ENCODE results near the gene STIM1.

STIM1 gene

DNA sequence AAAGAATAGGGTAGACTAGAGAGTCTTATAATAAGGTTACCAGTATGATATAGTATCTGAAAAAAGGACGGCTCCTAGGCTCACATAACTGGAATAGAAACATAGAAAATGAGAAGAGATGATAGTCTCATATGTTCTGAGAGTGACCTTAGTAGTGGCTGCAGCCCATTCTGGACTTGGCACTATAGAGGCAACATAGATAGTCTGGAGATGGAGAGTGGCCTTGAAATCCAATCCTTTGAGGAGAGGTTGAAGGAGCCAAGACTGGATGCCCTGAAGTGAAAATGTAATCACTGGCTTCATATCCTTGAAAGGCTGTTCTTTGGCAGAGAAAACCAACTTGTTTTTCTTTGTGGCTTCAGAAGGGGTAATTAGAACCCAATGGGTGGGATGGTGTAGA is 81.1 kb downstream of the STIM1 start:
- Histone ChIP-seq H3K27ac (no peak overlapping the region), H3K27me3 (replicated peaks) (no peaks in the 10 kb centered on the region), H3K4me3 (ENCODE audit: low read depth, low read length) (no peak overlapping the region), H3K36me3 (replicated peaks) (no peaks in the 10 kb centered on the region)
- in situ Hi-C loops (cut with HindIII; ENCODE audit: low pct_ligation_motif_present, low sequenced_read_pairs), result no loop called here
- no peak for DNase-seq
- TF ChIP-seq, protein P1, sequence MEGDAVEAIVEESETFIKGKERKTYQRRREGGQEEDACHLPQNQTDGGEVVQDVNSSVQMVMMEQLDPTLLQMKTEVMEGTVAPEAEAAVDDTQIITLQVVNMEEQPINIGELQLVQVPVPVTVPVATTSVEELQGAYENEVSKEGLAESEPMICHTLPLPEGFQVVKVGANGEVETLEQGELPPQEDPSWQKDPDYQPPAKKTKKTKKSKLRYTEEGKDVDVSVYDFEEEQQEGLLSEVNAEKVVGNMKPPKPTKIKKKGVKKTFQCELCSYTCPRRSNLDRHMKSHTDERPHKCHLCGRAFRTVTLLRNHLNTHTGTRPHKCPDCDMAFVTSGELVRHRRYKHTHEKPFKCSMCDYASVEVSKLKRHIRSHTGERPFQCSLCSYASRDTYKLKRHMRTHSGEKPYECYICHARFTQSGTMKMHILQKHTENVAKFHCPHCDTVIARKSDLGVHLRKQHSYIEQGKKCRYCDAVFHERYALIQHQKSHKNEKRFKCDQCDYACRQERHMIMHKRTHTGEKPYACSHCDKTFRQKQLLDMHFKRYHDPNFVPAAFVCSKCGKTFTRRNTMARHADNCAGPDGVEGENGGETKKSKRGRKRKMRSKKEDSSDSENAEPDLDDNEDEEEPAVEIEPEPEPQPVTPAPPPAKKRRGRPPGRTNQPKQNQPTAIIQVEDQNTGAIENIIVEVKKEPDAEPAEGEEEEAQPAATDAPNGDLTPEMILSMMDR (IDR thresholded peaks at IDR 0.05; ENCODE audit: low read depth, low read length, missing control alignments), result no peak

DNA sequence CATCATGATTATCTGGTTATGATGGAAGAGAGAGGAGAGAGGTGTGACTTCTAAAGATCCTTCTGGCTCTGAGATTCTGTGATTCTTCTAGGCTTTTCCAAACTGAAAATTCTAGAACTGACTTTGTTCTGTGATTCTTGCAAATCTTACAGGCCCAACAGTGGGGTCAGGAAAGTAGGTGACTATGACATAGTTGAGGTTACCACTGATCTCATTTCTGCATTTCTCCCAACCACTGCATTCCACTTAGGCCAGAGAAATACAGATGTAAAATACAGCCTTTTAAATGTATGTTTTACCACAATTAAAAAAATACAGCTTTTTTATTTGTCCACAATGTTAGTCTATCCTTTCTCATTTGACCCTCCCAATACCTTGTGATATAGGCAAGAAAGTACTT is 83.7 kb downstream of the STIM1 start:
- TF ChIP-seq, protein P1 (IDR thresholded peaks at IDR 0.05; ENCODE audit: low read depth, low read length, missing control alignments), result no peak
- peak; percentile 90 for DNase-seq
- H3K27ac ChIP-seq, result peak overlapping the region; percentile 78
- H3K4me3 ChIP-seq (ENCODE audit: low read depth, low read length), result no peak overlapping the region
- H3K36me3 ChIP-seq (replicated peaks), result no peaks in the 10 kb centered on the region
- no peaks in the 10 kb centered on the region for H3K27me3 ChIP-seq (replicated peaks)
- in situ Hi-C loops (cut with HindIII; ENCODE audit: low pct_ligation_motif_present, low sequenced_read_pairs), result no loop called here

DNA sequence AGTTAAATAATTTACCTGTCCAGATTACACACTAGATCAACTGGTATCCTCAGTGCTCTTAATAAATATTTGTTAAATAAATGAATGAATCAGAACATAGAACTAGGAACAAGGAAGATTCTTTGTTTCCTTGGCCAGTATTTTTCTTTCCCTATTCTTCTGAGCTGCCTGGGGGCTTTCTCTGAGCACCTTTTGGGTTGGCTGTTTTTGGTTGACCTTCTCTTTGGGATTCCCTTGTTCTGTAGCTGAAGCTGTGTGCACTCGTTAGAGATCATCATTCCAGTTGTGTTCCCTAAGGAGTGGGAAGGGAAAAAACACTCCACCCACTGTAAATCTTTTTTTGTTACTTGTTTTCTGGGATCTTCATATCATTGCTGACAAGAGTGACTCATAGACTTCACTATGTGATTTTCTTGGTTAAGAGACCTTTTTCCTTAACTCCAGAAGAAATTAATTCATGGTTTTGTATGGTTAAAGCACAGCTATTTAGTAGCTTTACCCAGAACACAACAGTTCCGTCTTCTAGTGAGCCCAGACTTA is 84.3 kb downstream of the STIM1 start:
- Histone ChIP-seq H3K27me3 (replicated peaks) (no peaks in the 10 kb centered on the region), H3K27ac (peak overlapping the region; percentile 78), H3K4me3 (ENCODE audit: low read depth, low read length) (no peak overlapping the region), H3K36me3 (replicated peaks) (no peaks in the 10 kb centered on the region)
- TF ChIP-seq, protein P1 (IDR thresholded peaks at IDR 0.05; ENCODE audit: low read depth, low read length, missing control alignments), result no peak
- in situ Hi-C loops (cut with HindIII; ENCODE audit: low pct_ligation_motif_present, low sequenced_read_pairs), result no loop called here
- no peak for DNase-seq

- Histone ChIP-seq H3K36me3 (replicated peaks) (no peaks in the 10 kb centered on the region), H3K27ac (no peak overlapping the region), H3K4me3 (ENCODE audit: low read depth, low read length) (no peak overlapping the region), H3K27me3 (replicated peaks) (no peaks in the 10 kb centered on the region)
- no peak for DNase-seq
- in situ Hi-C loops (cut with HindIII; ENCODE audit: low pct_ligation_motif_present, low sequenced_read_pairs), result no loop called here
- TF ChIP-seq, protein P1 (IDR thresholded peaks at IDR 0.05; ENCODE audit: low read depth, low read length, missing control alignments), result no peak
Measured at GRCh38 chr11:3942160-3942955, 86.9 kb downstream of the STIM1 start.

DNA sequence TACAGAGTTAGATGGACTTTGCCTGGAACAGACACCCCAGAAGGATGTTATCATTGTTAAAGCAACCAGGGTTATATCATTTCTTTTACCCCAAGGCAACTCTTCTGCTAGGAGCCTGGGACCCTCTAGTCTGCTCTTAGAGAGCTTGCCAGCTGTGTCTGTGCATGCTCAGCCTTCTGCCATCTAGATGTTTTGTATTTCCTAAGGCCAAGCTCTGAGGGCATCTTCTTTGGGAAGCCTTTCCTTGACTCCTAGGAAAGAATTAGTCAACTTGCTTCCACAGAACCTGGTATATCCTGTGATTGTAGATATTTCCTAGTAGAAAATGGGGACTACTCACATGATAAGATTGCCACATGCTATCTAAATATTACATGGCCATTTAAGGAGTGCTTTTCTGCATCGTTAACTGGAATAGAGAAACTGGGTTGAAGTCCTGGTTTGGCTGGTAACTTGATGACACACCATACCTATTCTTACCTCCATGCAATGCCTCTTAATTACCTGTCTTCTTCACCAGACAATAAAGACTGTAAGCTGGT is 87.6 kb downstream of the STIM1 start:
- H3K4me3 ChIP-seq (ENCODE audit: low read depth, low read length), result no peak overlapping the region
- H3K36me3 ChIP-seq (replicated peaks), result no peaks in the 10 kb centered on the region
- no peak for DNase-seq
- TF ChIP-seq, protein P1 (IDR thresholded peaks at IDR 0.05; ENCODE audit: low read depth, low read length, missing control alignments), result no peak
- in situ Hi-C loops (cut with HindIII; ENCODE audit: low pct_ligation_motif_present, low sequenced_read_pairs), result no loop called here
- no peaks in the 10 kb centered on the region for H3K27me3 ChIP-seq (replicated peaks)
- H3K27ac ChIP-seq, result no peak overlapping the region

Data from brain microvascular endothelial cell (primary cell).